ENCODE measurements around the gene WWC2. TPM values are rescaled to one million over a fixed set of nuclear protein-coding genes. Genes with fewer than 3 reads are reported as not detected.

The WWC2 gene
- total RNA-seq, 1 donor from 2014 or later = 48.0 TPM

DNA sequence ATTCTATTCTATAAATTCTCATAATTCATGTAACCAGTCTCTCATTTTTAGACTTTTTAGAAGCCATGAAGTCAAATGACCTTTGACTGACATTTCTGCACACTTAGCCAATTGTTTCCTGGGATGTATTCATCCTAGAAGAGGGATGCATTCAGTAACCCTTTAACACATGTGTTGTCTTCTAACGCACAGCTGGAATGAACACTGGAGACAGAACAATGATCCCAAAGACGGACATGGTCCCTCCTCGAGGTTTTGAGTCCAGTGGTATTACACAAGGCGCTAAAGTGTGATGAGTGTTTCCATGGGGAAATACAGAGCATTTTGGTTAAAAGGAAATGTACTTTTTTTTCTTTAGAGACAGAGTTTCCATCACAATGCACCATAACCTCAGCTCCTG, 263.0 kb downstream of the WWC2 start:
- no peak overlapping the region for H3K4me3 Mint-ChIP-seq (ENCODE audit: unreplicated experiment)
- no peak for DNase-seq (ENCODE audit: low spot score)
- H3K9me3 Mint-ChIP-seq (ENCODE audit: low read depth) = no peaks in the 10 kb centered on the region
- H3K27me3 Mint-ChIP-seq (ENCODE audit: low read depth) = no peaks in the 10 kb centered on the region
- H3K27ac Mint-ChIP-seq (ENCODE audit: unreplicated experiment) = no peak overlapping the region
- H3K4me1 Mint-ChIP-seq (ENCODE audit: low read depth) = peaks cover 15% of the 10 kb centered on the region
- peaks cover 1% of the 10 kb centered on the region for H3K36me3 Mint-ChIP-seq (ENCODE audit: low read depth)
- TF ChIP-seq, protein P1, sequence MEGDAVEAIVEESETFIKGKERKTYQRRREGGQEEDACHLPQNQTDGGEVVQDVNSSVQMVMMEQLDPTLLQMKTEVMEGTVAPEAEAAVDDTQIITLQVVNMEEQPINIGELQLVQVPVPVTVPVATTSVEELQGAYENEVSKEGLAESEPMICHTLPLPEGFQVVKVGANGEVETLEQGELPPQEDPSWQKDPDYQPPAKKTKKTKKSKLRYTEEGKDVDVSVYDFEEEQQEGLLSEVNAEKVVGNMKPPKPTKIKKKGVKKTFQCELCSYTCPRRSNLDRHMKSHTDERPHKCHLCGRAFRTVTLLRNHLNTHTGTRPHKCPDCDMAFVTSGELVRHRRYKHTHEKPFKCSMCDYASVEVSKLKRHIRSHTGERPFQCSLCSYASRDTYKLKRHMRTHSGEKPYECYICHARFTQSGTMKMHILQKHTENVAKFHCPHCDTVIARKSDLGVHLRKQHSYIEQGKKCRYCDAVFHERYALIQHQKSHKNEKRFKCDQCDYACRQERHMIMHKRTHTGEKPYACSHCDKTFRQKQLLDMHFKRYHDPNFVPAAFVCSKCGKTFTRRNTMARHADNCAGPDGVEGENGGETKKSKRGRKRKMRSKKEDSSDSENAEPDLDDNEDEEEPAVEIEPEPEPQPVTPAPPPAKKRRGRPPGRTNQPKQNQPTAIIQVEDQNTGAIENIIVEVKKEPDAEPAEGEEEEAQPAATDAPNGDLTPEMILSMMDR (IDR thresholded peaks at IDR 0.05) = no peak

GRCh38 chr4:183362916-183363542, 264.0 kb downstream of the WWC2 start:
- TF ChIP-seq, protein P1 (IDR thresholded peaks at IDR 0.05) = peak; percentile 48
- H3K4me3 Mint-ChIP-seq (ENCODE audit: unreplicated experiment) = no peak overlapping the region
- no peak overlapping the region for H3K27ac Mint-ChIP-seq (ENCODE audit: unreplicated experiment)
- H3K9me3 Mint-ChIP-seq (ENCODE audit: low read depth) = no peaks in the 10 kb centered on the region
- H3K27me3 Mint-ChIP-seq (ENCODE audit: low read depth) = no peaks in the 10 kb centered on the region
- H3K36me3 Mint-ChIP-seq (ENCODE audit: low read depth) = peaks cover 1% of the 10 kb centered on the region
- no peak for DNase-seq (ENCODE audit: low spot score)
- H3K4me1 Mint-ChIP-seq (ENCODE audit: low read depth) = peaks cover 15% of the 10 kb centered on the region

DNA sequence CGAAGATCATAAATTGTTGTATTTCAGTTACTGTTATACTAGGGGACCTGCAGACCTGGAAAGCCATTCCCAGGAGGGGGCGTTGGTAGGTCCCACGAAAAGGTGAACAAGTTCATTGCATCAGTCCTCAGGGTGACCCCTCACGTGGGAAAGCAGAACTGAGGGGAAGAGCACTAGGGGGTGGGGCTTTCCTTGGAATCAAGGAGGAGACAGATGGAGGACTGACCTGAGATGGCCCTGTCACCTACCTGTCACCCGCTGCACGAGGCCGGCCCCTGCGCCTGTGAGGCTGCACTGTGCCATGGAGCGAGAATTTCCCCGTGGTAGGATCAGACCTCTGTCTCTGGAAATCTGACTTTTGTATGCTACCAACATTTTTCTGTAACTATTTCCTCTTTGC, 265.0 kb downstream of the WWC2 start:
- Mint-ChIP-seq H3K4me1 (ENCODE audit: low read depth) (peaks cover 15% of the 10 kb centered on the region), H3K27me3 (ENCODE audit: low read depth) (no peaks in the 10 kb centered on the region), H3K9me3 (ENCODE audit: low read depth) (no peaks in the 10 kb centered on the region), H3K27ac (ENCODE audit: unreplicated experiment) (no peak overlapping the region), H3K4me3 (ENCODE audit: unreplicated experiment) (no peak overlapping the region), H3K36me3 (ENCODE audit: low read depth) (peaks cover 1% of the 10 kb centered on the region)
- TF ChIP-seq, protein P1 (IDR thresholded peaks at IDR 0.05) = no peak
- no peak for DNase-seq (ENCODE audit: low spot score)

GRCh38 chr4:183366206-183366835, 267.3 kb downstream of the WWC2 start:
- H3K36me3 Mint-ChIP-seq (ENCODE audit: low read depth) = no peaks in the 10 kb centered on the region
- H3K27ac Mint-ChIP-seq (ENCODE audit: unreplicated experiment) = no peak overlapping the region
- TF ChIP-seq, protein P1 (IDR thresholded peaks at IDR 0.05) = no peak
- peaks cover 6% of the 10 kb centered on the region for H3K4me1 Mint-ChIP-seq (ENCODE audit: low read depth)
- H3K4me3 Mint-ChIP-seq (ENCODE audit: unreplicated experiment) = no peak overlapping the region
- no peaks in the 10 kb centered on the region for H3K9me3 Mint-ChIP-seq (ENCODE audit: low read depth)
- peak; percentile 4 for DNase-seq (ENCODE audit: low spot score)
- no peaks in the 10 kb centered on the region for H3K27me3 Mint-ChIP-seq (ENCODE audit: low read depth)

GRCh38 chr4:183369073-183369472, 270.0 kb downstream of the WWC2 start:
- Mint-ChIP-seq H3K9me3 (ENCODE audit: low read depth) (peaks cover 15% of the 10 kb centered on the region), H3K4me1 (ENCODE audit: low read depth) (peaks cover 4% of the 10 kb centered on the region), H3K27me3 (ENCODE audit: low read depth) (no peaks in the 10 kb centered on the region), H3K4me3 (ENCODE audit: unreplicated experiment) (no peak overlapping the region), H3K36me3 (ENCODE audit: low read depth) (no peaks in the 10 kb centered on the region), H3K27ac (ENCODE audit: unreplicated experiment) (no peak overlapping the region)
- TF ChIP-seq, protein P1 (IDR thresholded peaks at IDR 0.05) = no peak
- no peak for DNase-seq (ENCODE audit: low spot score)

Other genes starting within 250 kb of the WWC2 start
- 127 to 131 TPM (median 130 TPM) in 3 replicates for gene DCTD, start 181.9 kb upstream of the WWC2 start, total RNA-seq
- not detected in 3 replicates for gene CLDN22, start 221.0 kb downstream of the WWC2 start, total RNA-seq
- not detected in 3 replicates for gene CLDN24, start 223.2 kb downstream of the WWC2 start, total RNA-seq